Stimulated activated CD8-positive, alpha-beta memory T cell treated with anti-CD3 and anti-CD28 coated beads, Interleukin-2, amount 100 ng/mL, for 48 hours (primary cell): ENCODE results near the gene GSE1.

Source experiments
- DNase-seq, 2 donors: peaks; one replicate each; pipeline ENCODE4 v3.0.0-alpha.2; 2020; ENCODE audit warnings: low read depth in 2 of 2

The GSE1 gene

DNA sequence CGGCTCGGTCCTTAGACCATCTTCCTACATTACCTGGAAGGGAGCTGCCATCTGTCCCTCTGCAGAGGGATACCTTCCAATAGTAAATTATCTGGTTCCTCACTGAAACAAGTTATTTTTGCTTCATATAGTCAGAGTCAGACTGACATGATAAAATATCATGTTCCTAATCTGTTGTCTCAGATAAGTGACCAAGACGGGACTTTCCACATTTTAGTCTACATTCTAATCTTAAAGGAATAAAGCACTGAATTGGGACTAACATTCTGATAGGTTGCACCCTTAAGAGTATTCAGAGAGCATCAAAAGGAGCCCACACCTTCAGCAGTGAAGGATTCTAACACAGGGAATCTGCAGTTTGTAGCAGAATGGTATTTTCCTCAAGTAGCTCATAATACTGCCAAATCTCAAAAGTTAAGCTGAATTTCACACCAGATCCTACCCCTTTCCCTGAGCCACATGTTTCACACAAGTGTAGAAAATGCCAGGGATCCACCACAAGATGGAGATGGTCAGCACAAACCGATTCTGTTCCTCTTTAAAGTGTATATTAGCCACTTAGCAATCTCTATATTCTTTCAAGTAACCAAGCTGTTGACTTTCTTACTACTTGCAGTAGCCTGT is 62.2 kb downstream of the GSE1 start:
- DNase-seq, result no peak

- no peak for DNase-seq
Observed at GRCh38 chr16:85676466-85676865, 63.3 kb downstream of the GSE1 start.

DNA sequence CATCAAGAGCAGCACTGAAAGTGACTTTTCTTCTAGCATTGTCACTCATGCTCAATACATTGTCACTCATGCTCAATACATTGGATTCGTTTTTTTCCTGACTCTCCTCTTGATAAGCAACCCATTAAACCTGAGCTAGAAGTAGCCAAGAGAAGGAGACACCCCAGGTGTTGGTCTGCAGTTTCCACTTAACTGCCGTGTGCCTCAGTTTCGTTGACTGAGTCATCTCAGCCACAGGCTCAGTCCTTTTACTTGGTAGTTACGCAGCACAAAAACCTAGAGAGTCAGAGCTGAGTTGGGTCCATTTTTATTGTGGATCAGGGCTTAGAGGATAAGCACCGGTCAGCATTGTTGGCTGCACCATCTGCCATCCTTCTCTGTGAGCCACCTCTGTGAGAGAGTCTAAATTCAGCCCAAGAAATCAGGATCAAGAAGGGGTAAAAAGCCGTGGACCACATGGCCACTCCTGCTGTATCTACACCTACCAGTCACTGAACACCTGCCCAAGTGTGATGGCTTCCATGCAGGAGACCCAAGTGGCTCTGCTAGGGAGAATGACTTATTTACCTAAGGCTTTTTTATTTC is 64.4 kb downstream of the GSE1 start:
- DNase-seq, result no peak

GRCh38 chr16:85678016-85678415 is 64.9 kb downstream of the GSE1 start:
- no peak for DNase-seq

DNA sequence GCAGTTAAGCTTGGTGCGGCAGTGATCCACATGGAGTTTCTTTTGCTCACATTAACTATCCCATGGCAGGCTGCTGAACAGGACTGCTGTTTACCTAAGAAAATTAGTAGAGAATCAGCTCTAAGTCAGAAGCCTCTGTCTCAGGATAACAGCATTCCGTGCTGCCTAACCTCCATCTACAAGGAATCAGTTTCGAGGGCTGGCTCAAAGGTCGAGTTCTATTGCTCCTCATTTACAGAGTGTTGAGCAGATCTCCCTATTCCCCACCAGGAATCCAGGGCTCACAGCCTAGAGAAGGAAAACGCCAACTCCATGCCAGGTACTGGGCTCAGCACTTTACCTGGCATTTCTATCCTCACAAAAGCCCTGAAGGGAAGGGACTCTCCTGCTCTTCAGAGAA is 65.7 kb downstream of the GSE1 start:
- no peak for DNase-seq

DNA sequence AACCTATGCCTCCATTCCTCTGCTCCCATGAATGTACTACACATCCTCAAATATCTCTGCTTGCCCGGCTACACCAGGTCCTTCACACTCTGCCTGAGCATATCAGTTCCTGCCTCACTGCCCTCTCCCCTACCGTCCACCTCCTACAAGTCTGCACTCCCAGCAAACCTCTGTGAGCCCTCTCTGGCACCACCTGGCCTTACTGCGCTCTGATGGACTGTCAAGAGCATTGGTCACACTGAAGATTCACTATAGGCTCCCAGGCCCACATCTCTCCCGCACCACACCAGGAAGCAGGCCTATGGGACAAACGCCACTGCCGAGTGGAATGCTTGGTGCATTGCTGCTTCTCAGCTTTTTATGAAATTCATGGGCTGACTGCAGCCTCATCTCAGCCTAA is 66.7 kb downstream of the GSE1 start:
- no peak for DNase-seq

- DNase-seq, result no peak
Observed at GRCh38 chr16:85680352-85680944, 67.3 kb downstream of the GSE1 start.

GRCh38 chr16:85681255-85681654 is 68.1 kb downstream of the GSE1 start:
- DNase-seq, result no peak

DNA sequence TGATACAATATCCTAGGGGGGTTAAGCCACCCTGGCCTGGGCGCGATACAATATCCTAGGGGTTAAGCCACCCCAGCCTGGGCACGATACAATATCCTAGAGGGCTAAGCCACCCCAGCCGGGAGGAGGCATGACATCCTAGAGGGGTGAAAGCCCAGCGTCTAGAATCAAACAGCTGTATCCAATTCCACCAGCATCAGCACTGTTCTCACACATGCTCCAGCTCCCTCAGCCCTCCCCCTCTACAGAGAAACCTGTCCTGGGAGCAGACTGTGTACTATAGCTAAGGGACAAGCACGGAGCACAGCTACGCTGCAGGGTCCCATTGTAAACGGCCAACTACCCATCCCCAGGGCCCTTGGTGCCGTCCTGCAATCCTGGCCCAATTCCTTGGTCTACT is 69.4 kb downstream of the GSE1 start:
- DNase-seq, result no peak

DNA sequence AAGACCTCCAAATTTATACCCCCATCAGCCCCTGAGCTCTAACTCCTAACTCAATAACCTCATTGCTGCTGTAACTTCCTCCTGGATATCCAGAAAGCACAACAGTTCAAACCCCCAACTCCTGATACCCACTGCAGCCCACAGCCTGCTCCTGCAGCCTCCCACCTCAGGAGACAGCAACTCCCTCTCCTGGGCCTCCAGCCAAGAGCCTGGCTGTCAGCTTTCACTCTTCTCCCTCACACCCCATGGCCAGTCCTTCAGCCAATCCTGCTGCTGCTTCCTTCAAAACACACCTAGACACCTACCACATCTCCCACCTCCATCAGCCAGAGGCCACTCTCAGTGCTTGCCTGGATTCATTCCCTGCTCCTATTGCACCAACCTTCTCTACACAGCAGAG is 70.2 kb downstream of the GSE1 start:
- no peak for DNase-seq

- no peak for DNase-seq
Observed at GRCh38 chr16:85685251-85685650, 72.1 kb downstream of the GSE1 start.

- DNase-seq, result peak in 1 of 2 donors; percentile 29
Observed at GRCh38 chr16:85686912-85687591, 73.9 kb downstream of the GSE1 start.

- DNase-seq, result no peak
Observed at GRCh38 chr16:85687651-85688471, 74.7 kb downstream of the GSE1 start.

DNA sequence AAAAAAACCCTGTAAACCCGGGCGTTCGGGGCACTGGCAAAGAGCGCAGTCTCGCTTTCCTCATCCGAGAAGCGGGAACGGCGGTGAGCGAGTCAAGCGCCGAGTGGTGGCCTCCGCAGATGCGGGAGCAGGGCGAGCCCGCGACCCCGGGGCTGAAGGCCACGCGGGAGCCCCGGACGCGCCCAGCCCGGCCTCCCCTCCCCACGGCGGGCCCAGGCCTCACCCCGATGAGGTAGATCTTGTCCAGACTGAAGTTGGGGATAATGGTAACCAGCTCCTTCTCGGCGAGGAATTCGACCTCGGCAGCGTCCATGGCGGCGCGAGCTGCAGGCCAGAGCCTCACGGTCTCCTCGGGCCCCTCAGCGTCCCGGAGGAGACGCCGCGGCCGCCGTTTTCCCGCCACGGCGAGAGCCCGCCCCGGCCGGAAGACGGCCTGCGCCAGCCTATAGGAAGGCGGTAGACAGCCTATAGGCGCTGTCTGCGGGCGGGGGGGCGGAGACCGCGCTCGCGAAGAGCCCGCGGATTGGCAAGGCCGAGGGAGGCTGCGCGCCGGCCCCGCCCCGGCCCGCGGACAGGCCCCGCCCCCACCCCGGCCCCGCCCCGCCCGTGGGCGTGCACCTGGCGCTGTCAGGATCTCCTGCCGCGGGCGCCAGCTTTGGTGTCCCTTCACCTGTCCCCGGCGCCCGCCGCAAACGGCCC is 75.6 kb downstream of the GSE1 start, which contains the start of gene GINS2:
TSS of gene GINS2 (minus strand) at position 369 of the 699 bp plus-strand sequence. CDS start at position 313, 56 bp downstream.
- peak; percentile 87 to 91 for DNase-seq

DNA sequence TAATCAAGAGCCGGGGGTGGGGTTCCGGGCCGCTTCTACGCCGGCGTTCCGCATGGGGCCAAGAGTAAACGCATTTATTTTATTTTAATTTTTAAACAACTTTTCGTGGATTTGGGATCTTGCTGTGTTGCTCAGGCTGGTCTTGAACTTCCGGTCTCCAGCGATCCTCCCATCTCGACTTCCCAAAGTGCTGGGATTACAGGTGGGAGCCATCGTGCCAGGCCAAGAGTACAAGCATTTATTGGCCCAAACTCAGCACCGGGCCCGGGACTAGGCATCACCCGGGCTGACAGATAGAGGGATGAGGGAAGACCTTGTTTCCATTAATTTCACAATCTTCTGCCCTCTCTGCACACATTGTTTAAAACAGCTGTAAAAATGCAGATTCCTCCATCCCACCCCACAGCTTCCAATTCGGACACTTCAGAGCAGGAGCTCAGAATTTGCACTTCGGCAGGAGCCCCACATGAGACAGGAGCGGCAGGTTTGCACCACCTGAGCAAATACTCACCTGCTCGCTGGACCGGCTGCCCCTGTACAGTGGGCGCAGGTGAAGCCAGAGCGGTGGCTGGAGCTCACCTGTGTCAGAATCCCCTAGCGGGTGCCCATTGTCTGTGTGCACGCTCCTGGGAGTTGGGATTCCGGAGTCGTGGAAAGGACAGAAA is 76.3 kb downstream of the GSE1 start:
- DNase-seq, result no peak

DNA sequence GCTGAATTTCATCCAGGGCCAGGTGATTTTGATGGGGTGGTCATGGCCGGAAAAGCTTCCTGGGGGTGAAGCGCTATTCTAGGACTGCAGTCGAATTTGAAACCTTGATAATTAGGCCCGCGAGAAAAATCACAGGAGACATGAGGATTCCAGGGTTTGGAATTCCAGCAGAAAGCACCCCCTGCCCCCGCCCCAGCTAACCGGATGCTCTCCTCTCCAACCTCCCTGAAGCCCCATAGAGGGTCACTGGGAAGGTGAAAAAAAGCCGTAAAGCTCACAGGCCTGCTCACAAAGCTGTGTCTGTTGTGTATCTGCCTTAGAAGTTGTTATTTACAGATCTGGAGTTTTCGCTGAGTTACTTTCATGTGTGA is 76.8 kb downstream of the GSE1 start:
- no peak for DNase-seq

- DNase-seq, result no peak
Observed at GRCh38 chr16:85690469-85691064, 77.4 kb downstream of the GSE1 start.

DNA sequence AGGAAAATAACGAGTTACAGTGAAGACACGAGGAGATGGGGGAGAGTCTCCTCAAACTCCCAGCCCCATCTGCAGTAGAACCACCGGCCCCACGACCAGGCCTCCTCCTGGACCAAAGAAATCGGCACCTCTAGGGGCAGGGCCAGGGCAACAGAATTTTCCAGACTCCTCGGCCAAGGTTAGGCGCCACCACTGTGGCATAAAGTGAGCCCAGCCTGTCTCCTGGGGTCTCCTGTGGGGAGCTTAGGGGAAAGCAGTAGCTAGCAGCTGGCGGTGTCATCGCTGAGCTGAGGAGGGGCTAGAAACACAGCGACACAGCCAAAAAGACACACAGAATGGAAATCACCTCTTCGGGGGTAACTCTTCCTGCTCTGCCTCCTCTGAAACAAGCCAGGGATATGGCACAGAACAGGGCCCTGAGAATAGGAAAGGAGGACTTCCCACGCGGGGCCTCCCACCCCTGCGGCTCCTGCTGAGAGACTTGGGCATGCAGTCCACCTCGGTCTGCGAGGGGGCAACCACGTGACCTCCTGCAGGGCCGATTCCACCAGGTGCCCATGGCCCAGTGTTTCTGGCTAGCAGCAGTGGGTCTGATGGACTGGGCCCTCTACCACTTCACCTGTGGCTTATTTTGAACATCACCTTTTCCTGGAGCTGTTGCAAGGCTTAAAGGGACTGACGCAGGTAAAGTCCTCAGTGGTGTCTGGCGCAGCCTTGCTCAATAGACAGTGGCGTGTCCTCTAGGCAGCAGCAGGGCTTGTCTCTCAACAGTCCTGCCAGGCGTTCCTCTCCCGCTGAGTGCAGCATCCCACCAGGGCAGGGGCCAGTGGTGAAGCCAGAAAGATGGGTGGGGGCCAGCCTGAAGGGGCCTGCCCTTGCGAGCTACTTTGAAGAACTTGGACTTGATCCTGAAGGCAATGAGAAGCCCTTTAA is 82.3 kb downstream of the GSE1 start:
- DNase-seq, result no peak

GRCh38 chr16:85696781-85697180 is 83.7 kb downstream of the GSE1 start:
- DNase-seq, result no peak
